ENCODE results near the gene ADGRL4. TPM values are rescaled to one million over a fixed set of nuclear protein-coding genes. Genes with fewer than 3 reads are reported as not detected.
"Not testable (repeated sequence)": the region's sequence is repeated elsewhere in the genome, so short reads cannot be mapped to it uniquely, and the experiment has no call there.

Gene ADGRL4
- total and polyA plus RNA-seq, 7 donors, result 8.7 to 19.1 (median 14.3) TPM

GRCh38 chr1:78880223-78880622 is 126.3 kb downstream of the ADGRL4 start:
- no peak for ATAC-seq
- Histone ChIP-seq H3K36me3 (ENCODE audit: insufficient read depth in 1 of 2, low read depth in 1 of 2) (no peaks in the 10 kb centered on the region), H3K27me3 (ENCODE audit: insufficient read depth in 3 of 3, low read length in 2 of 3) (no peaks in the 10 kb centered on the region), H3K9me3 (no peaks in the 10 kb centered on the region), H3K27ac (no peak overlapping the region), H3K4me3 (no peak overlapping the region), H3K4me1 (no peaks in the 10 kb centered on the region)
- no peak for DNase-seq
- intact Hi-C loops (cut with DNase I), result no loop called here
- 67 to 76% (median 73%) methylated on average over 5 of the region's 5 CpGs for WGBS, 3 donors
- TF ChIP-seq CTCF (IDR thresholded peaks at IDR 0.05), result no peak

DNA sequence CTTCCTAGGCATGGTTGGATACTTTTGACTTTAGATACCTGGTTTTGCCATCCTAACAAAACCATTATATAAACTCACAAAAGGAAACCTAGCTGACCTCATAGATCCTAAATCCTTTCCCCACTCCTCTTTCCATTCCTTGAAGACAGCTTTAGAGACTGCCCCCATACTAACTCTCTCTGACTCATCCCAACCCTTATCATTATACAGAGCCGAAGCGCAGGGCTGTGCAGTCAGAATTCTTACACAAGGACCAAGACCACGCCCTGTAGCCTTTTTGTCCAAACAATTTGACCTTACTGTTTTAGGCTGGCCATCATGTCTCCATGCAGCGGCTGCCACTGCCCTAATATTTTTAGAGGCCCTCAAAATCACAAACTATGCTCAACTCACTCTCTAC is 130.5 kb downstream of the ADGRL4 start:
- 92 to 95% (median 94%) methylated on average over 4 of the region's 4 CpGs for WGBS, 3 donors
- DNase-seq; H3K27ac ChIP-seq; H3K4me3 ChIP-seq; ATAC-seq; H3K27me3 ChIP-seq (ENCODE audit: insufficient read depth in 3 of 3, low read length in 2 of 3); H3K4me1 ChIP-seq; intact Hi-C loops (cut with DNase I); H3K36me3 ChIP-seq (ENCODE audit: insufficient read depth in 1 of 2, low read depth in 1 of 2); H3K9me3 ChIP-seq: not testable (repeated sequence)

DNA sequence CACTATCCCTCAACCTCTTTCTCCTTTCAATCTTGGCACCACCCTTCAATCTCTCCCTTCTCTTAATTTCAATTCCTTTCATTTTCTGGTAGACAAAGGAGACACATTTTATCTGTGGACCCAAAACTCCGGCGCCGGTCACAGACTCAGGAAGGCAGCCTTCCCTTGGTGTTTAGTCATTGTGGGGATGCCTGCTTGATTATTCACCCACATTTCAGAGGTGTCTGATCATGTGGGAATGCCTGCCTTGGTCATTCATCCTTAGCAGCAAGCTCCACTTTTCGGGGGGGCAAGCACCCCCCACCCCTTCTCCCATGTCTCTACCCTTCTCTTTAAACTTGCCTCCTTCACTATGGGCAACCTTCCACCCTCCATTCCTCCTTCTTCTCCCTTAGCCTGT is 133.7 kb downstream of the ADGRL4 start:
- H3K4me1 ChIP-seq; intact Hi-C loops (cut with DNase I); DNase-seq; H3K36me3 ChIP-seq (ENCODE audit: insufficient read depth in 1 of 2, low read depth in 1 of 2); H3K27ac ChIP-seq; ATAC-seq; H3K4me3 ChIP-seq; H3K9me3 ChIP-seq; H3K27me3 ChIP-seq (ENCODE audit: insufficient read depth in 3 of 3, low read length in 2 of 3): not testable (repeated sequence)
- 91 to 97% (median 94%) methylated on average over 3 to 4 of the region's 4 CpGs for WGBS, 3 donors

GRCh38 chr1:78871249-78871648 is 135.3 kb downstream of the ADGRL4 start:
- no peak for TF ChIP-seq CTCF (IDR thresholded peaks at IDR 0.05)
- WGBS, 3 donors, result 83 to 95% (median 85%) methylated on average over 1 of the region's 1 CpG
- Histone ChIP-seq H3K27me3 (ENCODE audit: insufficient read depth in 3 of 3, low read length in 2 of 3) (no peaks in the 10 kb centered on the region), H3K27ac (no peak overlapping the region), H3K4me1 (no peaks in the 10 kb centered on the region), H3K4me3 (no peak overlapping the region), H3K9me3 (no peaks in the 10 kb centered on the region), H3K36me3 (ENCODE audit: insufficient read depth in 1 of 2, low read depth in 1 of 2) (no peaks in the 10 kb centered on the region)
- intact Hi-C loops (cut with DNase I), result no loop called here
- DNase-seq (no peak), ATAC-seq (no peak)

DNA sequence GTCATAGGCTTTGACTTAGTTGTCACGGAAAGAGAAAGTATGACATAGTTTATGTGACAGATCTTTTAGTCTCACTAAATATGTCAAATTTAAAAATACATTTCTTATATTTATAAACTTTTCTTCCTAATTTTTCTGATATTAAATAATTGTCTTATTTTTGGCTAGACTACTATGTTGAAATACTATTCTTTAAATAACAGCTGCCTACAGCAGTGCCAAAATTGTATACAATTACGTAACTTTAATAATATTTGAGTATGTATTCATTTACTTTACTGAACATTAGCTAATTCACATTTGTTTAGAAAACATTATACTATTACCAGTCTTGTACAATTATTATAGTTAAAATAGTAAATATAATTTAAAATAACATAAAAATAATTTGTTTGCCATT is 137.4 kb downstream of the ADGRL4 start:
- 64 to 79% (median 74%) methylated on average over 2 of the region's 2 CpGs for WGBS, 3 donors
- no peak for TF ChIP-seq CTCF (IDR thresholded peaks at IDR 0.05)

GRCh38 chr1:78864175-78864574 is 142.4 kb downstream of the ADGRL4 start:
- Histone ChIP-seq H3K4me3 (no peak overlapping the region), H3K27ac (no peak overlapping the region), H3K9me3 (no peaks in the 10 kb centered on the region), H3K27me3 (ENCODE audit: insufficient read depth in 3 of 3, low read length in 2 of 3) (peaks cover 0 to 2% (median 0%) of the 10 kb centered on the region in 3 donors), H3K36me3 (ENCODE audit: insufficient read depth in 1 of 2, low read depth in 1 of 2) (no peaks in the 10 kb centered on the region), H3K4me1 (no peaks in the 10 kb centered on the region)
- WGBS, 3 donors, result 96 to 99% (median 97%) methylated on average over 2 of the region's 2 CpGs
- DNase-seq (no peak), ATAC-seq (no peak)
- TF ChIP-seq CTCF (IDR thresholded peaks at IDR 0.05), result no peak
- intact Hi-C loops (cut with DNase I), result no loop called here

More for the DNA sequence above, 137.4 kb downstream of the ADGRL4 start:
- Histone ChIP-seq H3K27ac (no peak overlapping the region), H3K36me3 (ENCODE audit: insufficient read depth in 1 of 2, low read depth in 1 of 2) (no peaks in the 10 kb centered on the region), H3K4me3 (no peak overlapping the region), H3K4me1 (no peaks in the 10 kb centered on the region), H3K9me3 (no peaks in the 10 kb centered on the region), H3K27me3 (ENCODE audit: insufficient read depth in 3 of 3, low read length in 2 of 3) (no peaks in the 10 kb centered on the region)
- ATAC-seq (no peak), DNase-seq (no peak)
- intact Hi-C loops (cut with DNase I), result no loop called here
